ENCODE data around the gene HOXA11. TPM values are rescaled to one million over a fixed set of nuclear protein-coding genes. Genes with fewer than 3 reads are reported as not detected.

The HOXA11 gene
- total RNA-seq, 1 donor from 2014 or later = not detected

- no peak for TF ChIP-seq CTCF (IDR thresholded peaks at IDR 0.05; ENCODE audit: unreplicated experiment)
- H3K27me3 Mint-ChIP-seq (ENCODE audit: unreplicated experiment) = peaks cover 55% of the 10 kb centered on the region
- H3K9me3 Mint-ChIP-seq (ENCODE audit: unreplicated experiment) = no peaks in the 10 kb centered on the region
- H3K36me3 Mint-ChIP-seq (ENCODE audit: low read depth, unreplicated experiment) = peaks cover 3% of the 10 kb centered on the region
- peak overlapping the region; percentile 76 for H3K4me3 Mint-ChIP-seq (ENCODE audit: unreplicated experiment)
- peaks cover 22% of the 10 kb centered on the region for H3K4me1 Mint-ChIP-seq (ENCODE audit: unreplicated experiment)
- no peak for DNase-seq (ENCODE audit: low spot score)
- no peak overlapping the region for H3K27ac Mint-ChIP-seq (ENCODE audit: unreplicated experiment)
Measured at GRCh38 chr7:27155816-27156507, 29.1 kb downstream of the HOXA11 start.

- no peaks in the 10 kb centered on the region for H3K9me3 Mint-ChIP-seq (ENCODE audit: unreplicated experiment)
- no peak overlapping the region for H3K27ac Mint-ChIP-seq (ENCODE audit: unreplicated experiment)
- TF ChIP-seq CTCF (IDR thresholded peaks at IDR 0.05; ENCODE audit: unreplicated experiment) = no peak
- peaks cover 22% of the 10 kb centered on the region for H3K4me1 Mint-ChIP-seq (ENCODE audit: unreplicated experiment)
- peak overlapping the region; percentile 76 for H3K4me3 Mint-ChIP-seq (ENCODE audit: unreplicated experiment)
- peaks cover 3% of the 10 kb centered on the region for H3K36me3 Mint-ChIP-seq (ENCODE audit: low read depth, unreplicated experiment)
- peaks cover 57% of the 10 kb centered on the region for H3K27me3 Mint-ChIP-seq (ENCODE audit: unreplicated experiment)
- no peak for DNase-seq (ENCODE audit: low spot score)
Measured at GRCh38 chr7:27154901-27155815, 29.9 kb downstream of the HOXA11 start.

GRCh38 chr7:27154369-27154768 is 30.7 kb downstream of the HOXA11 start:
- DNase-seq (ENCODE audit: low spot score) = no peak
- Mint-ChIP-seq H3K4me3 (ENCODE audit: unreplicated experiment) (no peak overlapping the region), H3K36me3 (ENCODE audit: low read depth, unreplicated experiment) (peaks cover 3% of the 10 kb centered on the region), H3K27ac (ENCODE audit: unreplicated experiment) (no peak overlapping the region), H3K4me1 (ENCODE audit: unreplicated experiment) (peaks cover 22% of the 10 kb centered on the region), H3K27me3 (ENCODE audit: unreplicated experiment) (peaks cover 59% of the 10 kb centered on the region), H3K9me3 (ENCODE audit: unreplicated experiment) (no peaks in the 10 kb centered on the region)
- no peak for TF ChIP-seq CTCF (IDR thresholded peaks at IDR 0.05; ENCODE audit: unreplicated experiment)

- no peak for TF ChIP-seq CTCF (IDR thresholded peaks at IDR 0.05; ENCODE audit: unreplicated experiment)
- Mint-ChIP-seq H3K9me3 (ENCODE audit: unreplicated experiment) (no peaks in the 10 kb centered on the region), H3K4me1 (ENCODE audit: unreplicated experiment) (peaks cover 22% of the 10 kb centered on the region), H3K27me3 (ENCODE audit: unreplicated experiment) (peaks cover 55% of the 10 kb centered on the region), H3K4me3 (ENCODE audit: unreplicated experiment) (no peak overlapping the region), H3K27ac (ENCODE audit: unreplicated experiment) (no peak overlapping the region), H3K36me3 (ENCODE audit: low read depth, unreplicated experiment) (peaks cover 3% of the 10 kb centered on the region)
- DNase-seq (ENCODE audit: low spot score) = no peak
Measured at GRCh38 chr7:27153526-27153925, 31.5 kb downstream of the HOXA11 start.
